ENCODE data around the gene EIF5.

GRCh38 chr14:103296987-103297386 is 37.0 kb upstream of the EIF5 start:
- no peak for TF ChIP-seq POLR2A (IDR thresholded peaks at IDR 0.05)
- no peak for TF ChIP-seq CTCF (IDR thresholded peaks at IDR 0.05)
